IPS DF 6.9 (cell line): Measurements from ENCODE around the gene BHLHE23.

Experiments
- DNase-seq: peaks from one replicate; pipeline ENCODE4 v3.0.0-alpha.2; 2013; ENCODE audit warnings: low read depth, low spot score
- H3K27ac ChIP-seq: one replicate; pipeline ENCODE4 v1.5.1; 2013; ENCODE audit warnings: low read length, control low read depth
- H3K27me3 ChIP-seq: 2 replicates; pipeline ENCODE4 v1.6.1; 2013; ENCODE audit warnings: mild to moderate bottlenecking, low read length; ENCODE audit not compliant: control insufficient read depth, insufficient read depth
- H3K36me3 ChIP-seq: 2 replicates; pipeline ENCODE4 v1.6.1; 2013; ENCODE audit warnings: low read length; ENCODE audit not compliant: control insufficient read depth, insufficient read depth
- H3K4me1 ChIP-seq: 2 replicates; pipeline ENCODE4 v1.6.1; 2013; ENCODE audit warnings: low read length; ENCODE audit not compliant: control insufficient read depth, insufficient read depth
- H3K4me3 ChIP-seq: 2 replicates; pipeline ENCODE4 v1.5.1; 2013; ENCODE audit warnings: mild to moderate bottlenecking, low read length
- H3K9me3 ChIP-seq: 2 replicates; pipeline ENCODE4 v1.6.1; 2013; ENCODE audit warnings: low read length, inconsistent platforms; ENCODE audit not compliant: control insufficient read depth, insufficient read depth
- WGBS: extraction: QIAGEN DNeasy Blood & Tissue Kit; methylation state at CpG from one replicate; pipeline ENCODE4 v1.1.7; 2013; ENCODE audit warnings: mixed read lengths, missing lambda C conversion rate; ENCODE audit not compliant: insufficient read length, insufficient coverage; 5-methylcytosine and 5-hydroxymethylcytosine counted together

The BHLHE23 gene

DNA sequence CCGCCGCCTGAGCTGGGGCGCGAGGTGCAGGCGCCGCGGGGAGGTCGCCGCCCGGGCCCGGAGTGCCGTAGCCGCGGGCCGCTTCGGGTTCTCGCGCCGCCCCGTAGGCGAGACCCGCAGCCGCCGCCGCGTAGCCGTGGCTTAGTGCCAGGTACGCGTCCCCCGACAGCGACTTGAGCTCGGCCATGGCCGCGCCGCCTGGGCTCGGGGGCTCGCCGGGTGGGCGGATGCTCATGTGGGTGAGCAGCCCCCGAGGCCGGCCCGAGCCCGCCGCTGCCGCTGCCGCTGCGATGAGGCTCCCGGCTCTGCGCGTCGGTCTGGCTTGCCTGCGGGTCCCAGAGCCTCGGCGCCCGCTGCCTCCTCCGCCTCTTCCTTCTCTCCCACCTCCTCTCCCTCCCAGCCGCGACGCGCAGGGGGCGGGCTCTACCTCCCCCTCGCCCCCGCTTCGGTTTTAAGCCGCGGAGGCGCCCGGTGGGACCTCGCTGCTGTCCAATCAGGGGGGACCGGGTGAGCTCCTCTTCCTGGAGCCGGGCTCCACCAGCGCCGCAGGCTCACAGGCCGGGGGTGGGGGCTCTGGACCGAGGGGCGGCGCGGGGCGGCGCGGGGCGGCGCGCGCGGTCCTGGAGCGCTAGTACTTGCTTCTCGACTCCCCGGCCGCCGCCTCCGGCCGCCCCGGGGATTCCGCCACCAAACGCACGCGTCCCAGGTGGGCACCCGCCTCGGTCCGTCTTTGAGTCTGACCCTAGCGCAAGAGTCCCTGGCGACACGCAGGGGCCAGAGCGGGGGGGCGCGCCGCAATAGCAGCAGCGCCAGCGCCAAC lies at the start of gene BHLHE23:
TSS of gene BHLHE23 (minus strand) at position 425 of the 820 bp plus-strand sequence. CDS start at position 235, 190 bp downstream.
- H3K27me3 ChIP-seq: peaks cover 53% of the 10 kb centered on the region
- no peak within 1 kb of the TSS for H3K27ac ChIP-seq
- H3K9me3 ChIP-seq: no peaks in the 10 kb centered on the region
- WGBS: no CpG with 5 or more reads among the region's 110 CpGs
- H3K36me3 ChIP-seq: no peaks in the 10 kb centered on the region
- DNase-seq: no peak
- H3K4me3 ChIP-seq: peak within 1 kb of the TSS; percentile 18; the same call in 1 of the 2 replicates
- H3K4me1 ChIP-seq: peaks cover 9% of the 10 kb centered on the region

GRCh38 chr20:63055575-63056235 lies 48.9 kb upstream of the BHLHE23 start:
- DNase-seq: no peak
- WGBS: no CpG with 5 or more reads among the region's 15 CpGs
- no peak overlapping the region for H3K4me3 ChIP-seq
- no peak overlapping the region for H3K27ac ChIP-seq
- H3K36me3 ChIP-seq: no peaks in the 10 kb centered on the region
- no peaks in the 10 kb centered on the region for H3K27me3 ChIP-seq
- no peaks in the 10 kb centered on the region for H3K9me3 ChIP-seq
- no peaks in the 10 kb centered on the region; the same call in 1 of the 2 replicates for H3K4me1 ChIP-seq

GRCh38 chr20:63054681-63055240 lies 48.0 kb upstream of the BHLHE23 start:
- Histone ChIP-seq H3K9me3 (no peaks in the 10 kb centered on the region), H3K36me3 (no peaks in the 10 kb centered on the region), H3K4me1 (no peaks in the 10 kb centered on the region; the same call in 1 of the 2 replicates), H3K4me3 (no peak overlapping the region), H3K27me3 (no peaks in the 10 kb centered on the region), H3K27ac (no peak overlapping the region)
- no CpG with 5 or more reads among the region's 11 CpGs for WGBS
- no peak for DNase-seq

- H3K27me3 ChIP-seq: no peaks in the 10 kb centered on the region
Observed at GRCh38 chr20:63054103-63054474, 47.3 kb upstream of the BHLHE23 start.

GRCh38 chr20:63053432-63054102 lies 46.8 kb upstream of the BHLHE23 start:
- Histone ChIP-seq H3K4me3 (no peak overlapping the region), H3K4me1 (no peaks in the 10 kb centered on the region; the same call in 1 of the 2 replicates), H3K27me3 (no peaks in the 10 kb centered on the region), H3K36me3 (no peaks in the 10 kb centered on the region), H3K9me3 (no peaks in the 10 kb centered on the region), H3K27ac (no peak overlapping the region)
- no CpG with 5 or more reads among the region's 21 CpGs for WGBS
- no peak for DNase-seq

More at GRCh38 chr20:63054103-63054474, 47.3 kb upstream of the BHLHE23 start:
- Histone ChIP-seq H3K9me3 (no peaks in the 10 kb centered on the region), H3K4me3 (no peak overlapping the region), H3K4me1 (no peaks in the 10 kb centered on the region; the same call in 1 of the 2 replicates), H3K36me3 (no peaks in the 10 kb centered on the region), H3K27ac (no peak overlapping the region)
- DNase-seq: no peak
- WGBS: no CpG with 5 or more reads among the region's 12 CpGs

- Histone ChIP-seq H3K9me3 (no peaks in the 10 kb centered on the region), H3K36me3 (no peaks in the 10 kb centered on the region), H3K4me3 (no peak overlapping the region), H3K27me3 (no peaks in the 10 kb centered on the region), H3K27ac (no peak overlapping the region), H3K4me1 (no peaks in the 10 kb centered on the region; the same call in 1 of the 2 replicates)
- no CpG with 5 or more reads among the region's 20 CpGs for whole genome bisulfite sequencing
- DNase-seq: no peak
Observed at GRCh38 chr20:63052571-63053431, 46.0 kb upstream of the BHLHE23 start.

GRCh38 chr20:63051911-63052310 lies 45.1 kb upstream of the BHLHE23 start:
- Histone ChIP-seq H3K27me3 (no peaks in the 10 kb centered on the region), H3K9me3 (no peaks in the 10 kb centered on the region), H3K4me3 (no peak overlapping the region), H3K4me1 (no peaks in the 10 kb centered on the region; the same call in 1 of the 2 replicates), H3K27ac (no peak overlapping the region), H3K36me3 (no peaks in the 10 kb centered on the region)
- WGBS: no CpG with 5 or more reads among the region's 11 CpGs
- no peak for DNase-seq

DNA sequence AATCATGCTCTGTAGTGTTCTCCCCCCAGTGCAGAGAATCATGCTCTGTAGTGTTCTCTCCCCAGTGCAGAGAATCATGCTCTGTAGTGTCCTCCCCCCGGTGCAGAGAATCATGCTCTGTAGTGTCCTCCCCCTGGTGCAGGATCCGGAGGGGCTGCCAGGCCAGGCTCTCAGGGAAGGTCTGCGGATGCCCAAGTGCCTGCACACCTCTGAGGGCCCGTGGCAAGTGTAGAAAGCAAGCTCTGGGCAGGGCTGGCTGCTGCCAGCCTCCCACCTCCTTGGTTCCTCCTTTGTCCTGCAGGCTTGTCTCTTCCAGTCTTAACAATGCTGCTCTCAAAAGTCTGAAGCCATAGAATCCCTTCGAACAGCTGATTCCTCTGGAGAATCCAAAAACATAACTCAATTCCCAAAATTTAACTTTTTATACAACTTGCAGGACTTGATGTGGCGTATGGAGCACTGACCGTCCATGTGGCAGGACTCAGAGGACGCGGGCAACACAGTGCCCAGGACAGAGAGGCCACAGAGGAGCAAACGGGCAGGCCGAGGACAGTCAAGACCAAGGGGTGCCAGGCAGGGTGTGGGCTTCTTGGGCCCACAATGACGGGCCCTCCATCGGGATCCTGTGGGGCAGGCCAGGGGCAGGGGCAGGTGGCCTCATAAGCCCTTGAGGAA lies 44.6 kb upstream of the BHLHE23 start:
- Histone ChIP-seq H3K4me1 (no peaks in the 10 kb centered on the region; the same call in 1 of the 2 replicates), H3K27ac (no peak overlapping the region), H3K9me3 (no peaks in the 10 kb centered on the region), H3K4me3 (no peak overlapping the region), H3K27me3 (no peaks in the 10 kb centered on the region), H3K36me3 (no peaks in the 10 kb centered on the region)
- WGBS: no CpG with 5 or more reads among the region's 13 CpGs
- no peak for DNase-seq

- H3K27me3 ChIP-seq: no peaks in the 10 kb centered on the region
Observed at GRCh38 chr20:63050406-63050805, 43.6 kb upstream of the BHLHE23 start.

More at GRCh38 chr20:63050406-63050805, 43.6 kb upstream of the BHLHE23 start:
- DNase-seq: no peak
- H3K36me3 ChIP-seq: no peaks in the 10 kb centered on the region
- no peaks in the 10 kb centered on the region for H3K9me3 ChIP-seq
- no peak overlapping the region for H3K27ac ChIP-seq
- no peaks in the 10 kb centered on the region; the same call in 1 of the 2 replicates for H3K4me1 ChIP-seq
- no CpG with 5 or more reads among the region's 13 CpGs for WGBS
- no peak overlapping the region for H3K4me3 ChIP-seq
